Stimulated activated CD8-positive, alpha-beta memory T cell treated with anti-CD3 and anti-CD28 coated beads, Interleukin-15, amount 100 ng/mL, for 4 hours (primary cell): ENCODE results near the gene PSPH.

Source experiments
- DNase-seq, 2 donors: peaks; one replicate each; pipeline ENCODE4 v3.0.0-alpha.2; 2020; ENCODE audit warnings: low read depth in 2 of 2

Gene PSPH

DNA sequence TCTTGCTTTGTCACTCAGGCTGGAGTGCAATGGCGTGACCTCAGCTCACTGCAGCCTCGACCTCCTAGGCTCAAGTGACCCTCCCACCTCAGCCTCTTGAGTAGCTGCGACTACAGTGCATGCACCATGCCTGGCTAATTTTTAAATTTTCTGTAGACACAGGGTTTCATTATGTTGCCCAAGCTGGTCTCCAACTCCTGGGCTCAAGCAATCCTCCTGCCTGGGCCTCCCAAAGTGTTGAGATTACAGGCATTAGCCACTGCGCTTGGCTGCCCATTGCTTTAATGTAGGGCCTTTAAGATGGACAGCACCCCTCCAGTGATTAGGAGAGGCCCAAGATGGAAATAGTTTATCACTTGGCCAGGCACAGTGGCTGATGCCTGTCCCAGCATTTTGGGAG is 47.5 kb downstream of the PSPH start:
- DNase-seq, result no peak

DNA sequence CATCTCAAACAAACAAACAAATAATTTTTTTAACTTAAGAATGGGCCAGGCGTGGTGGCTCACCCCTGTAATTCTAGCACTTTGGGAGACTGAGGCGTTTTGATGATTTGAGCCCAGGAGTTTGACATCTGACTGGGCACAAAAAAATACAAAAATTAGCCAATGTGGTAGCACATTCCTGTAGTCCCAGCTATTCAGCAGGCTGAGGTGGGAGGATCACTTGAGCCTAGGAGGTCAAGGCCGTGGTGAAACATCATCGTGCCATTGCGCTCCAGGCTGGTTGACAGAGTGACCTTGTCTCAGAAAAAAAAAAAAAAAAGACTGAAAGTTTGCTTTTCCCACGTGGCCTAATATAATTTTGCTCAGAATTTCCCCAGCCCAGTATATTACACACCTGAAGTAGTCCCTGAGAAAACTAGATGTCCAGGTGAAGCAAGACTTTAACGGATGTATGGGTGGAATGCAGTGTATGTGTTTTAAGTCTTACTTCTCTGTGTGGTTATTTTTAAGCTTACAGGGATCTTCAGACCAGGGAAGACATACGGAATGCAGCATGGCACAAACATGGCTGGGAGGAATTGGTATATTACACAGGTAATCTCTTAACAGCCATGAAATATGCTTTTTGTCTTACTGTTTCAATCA is 54.3 kb downstream of the PSPH start:
- DNase-seq, result no peak

DNA sequence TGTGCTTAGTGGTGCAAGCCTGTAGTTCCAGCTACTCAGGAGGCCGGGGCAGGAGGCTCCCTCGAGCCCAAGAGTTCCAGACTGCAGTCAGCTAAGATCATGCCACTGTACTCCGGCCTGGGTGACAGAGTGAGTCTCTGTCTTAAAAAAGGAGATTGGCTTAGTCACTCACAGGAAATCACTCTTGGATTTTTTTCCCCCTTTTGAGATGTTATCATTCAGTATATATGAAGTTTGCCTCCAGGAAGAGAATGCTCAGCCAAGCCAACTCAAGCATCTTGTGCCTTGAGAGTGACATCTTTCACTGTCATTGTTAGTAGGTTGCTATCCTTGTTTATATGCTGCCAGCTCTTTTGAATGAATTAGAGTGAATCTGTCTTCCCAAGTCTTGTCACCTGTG is 58.9 kb downstream of the PSPH start:
- no peak for DNase-seq

DNA sequence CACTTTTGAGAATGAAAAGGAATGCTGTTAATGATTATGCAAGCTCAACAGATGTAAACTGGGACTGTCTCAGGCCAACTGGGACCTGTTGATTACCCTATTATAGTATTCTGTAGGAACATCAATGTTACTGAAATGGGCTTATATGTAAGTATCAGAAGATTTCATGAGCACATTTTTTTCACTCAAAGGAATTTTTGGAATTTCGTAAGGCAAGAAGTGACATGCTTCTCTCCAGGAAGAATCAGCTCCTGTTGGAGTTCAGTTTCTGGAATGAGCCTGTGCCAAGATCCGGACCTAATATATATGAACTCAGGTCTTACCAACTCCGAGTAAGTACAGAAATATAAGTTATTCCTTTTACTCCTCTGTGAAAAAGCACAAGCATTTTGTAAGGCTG is 67.7 kb downstream of the PSPH start:
- DNase-seq, result no peak

DNA sequence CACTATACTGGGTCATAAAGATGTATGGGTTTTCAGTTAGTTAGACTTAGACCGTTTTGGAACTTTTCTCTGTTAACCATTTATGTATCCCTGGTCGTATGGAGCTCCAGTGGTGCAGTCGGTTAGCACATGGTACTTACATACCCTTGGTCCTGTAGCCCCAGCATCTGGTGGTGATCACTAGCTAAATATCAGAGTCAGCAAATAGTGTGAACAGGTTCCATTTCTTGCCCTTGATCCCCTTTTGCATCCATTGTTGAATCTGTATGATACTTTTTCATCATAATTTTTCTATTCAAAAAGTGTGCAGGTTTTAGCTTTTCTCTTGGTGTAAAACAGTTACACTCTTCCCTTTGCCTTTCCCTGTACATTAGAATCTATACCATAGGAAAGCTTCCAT is 71.0 kb downstream of the PSPH start:
- DNase-seq, result no peak

DNA sequence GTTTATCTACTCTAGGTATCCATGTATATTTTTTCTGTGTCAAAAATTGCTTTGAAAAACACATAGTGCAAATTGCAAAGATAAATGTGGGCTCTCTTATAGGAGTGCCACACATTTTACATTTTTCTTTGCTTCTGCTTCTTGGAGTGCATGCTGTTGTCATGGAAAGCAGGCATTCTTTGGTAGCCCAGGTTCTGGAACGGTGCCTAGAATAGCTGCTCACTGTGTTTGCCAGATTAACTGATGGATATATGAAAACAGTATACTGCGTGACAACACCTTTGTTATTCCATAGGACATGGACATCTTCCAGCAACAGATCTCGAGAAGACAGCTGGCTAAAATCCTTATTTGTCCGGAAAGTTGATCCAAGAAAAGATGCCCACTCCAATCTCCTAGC is 73.4 kb downstream of the PSPH start:
- DNase-seq, result no peak

DNA sequence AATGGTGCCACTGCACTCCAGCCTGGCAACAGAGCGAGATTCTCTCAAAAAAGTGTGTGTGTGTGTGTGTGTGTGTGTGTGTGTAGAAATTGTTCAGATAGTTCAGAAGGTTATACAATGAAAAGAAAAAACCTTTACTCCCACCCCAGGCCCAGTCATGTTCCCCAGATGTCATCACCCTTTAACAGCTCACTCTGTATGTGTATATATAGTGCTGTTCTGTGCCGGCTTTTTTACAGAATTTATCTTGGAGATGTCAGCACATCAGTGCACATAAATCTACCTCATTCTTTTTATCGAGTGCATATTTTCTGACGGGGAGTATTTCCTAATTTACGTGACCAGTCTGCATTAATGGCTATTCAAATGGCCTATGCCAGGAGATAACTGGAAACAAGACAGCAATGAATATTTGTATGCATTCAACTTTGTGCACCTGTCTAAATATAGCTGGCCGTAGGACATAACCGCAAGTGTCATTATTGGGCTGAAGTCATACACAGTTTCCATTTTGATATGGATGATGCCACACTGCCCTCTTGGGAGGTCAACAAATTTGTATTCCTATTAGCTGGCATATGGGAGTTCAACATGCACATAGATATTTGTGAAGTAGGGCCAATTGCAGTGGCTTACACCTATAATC is 75.1 kb downstream of the PSPH start:
- no peak for DNase-seq

DNA sequence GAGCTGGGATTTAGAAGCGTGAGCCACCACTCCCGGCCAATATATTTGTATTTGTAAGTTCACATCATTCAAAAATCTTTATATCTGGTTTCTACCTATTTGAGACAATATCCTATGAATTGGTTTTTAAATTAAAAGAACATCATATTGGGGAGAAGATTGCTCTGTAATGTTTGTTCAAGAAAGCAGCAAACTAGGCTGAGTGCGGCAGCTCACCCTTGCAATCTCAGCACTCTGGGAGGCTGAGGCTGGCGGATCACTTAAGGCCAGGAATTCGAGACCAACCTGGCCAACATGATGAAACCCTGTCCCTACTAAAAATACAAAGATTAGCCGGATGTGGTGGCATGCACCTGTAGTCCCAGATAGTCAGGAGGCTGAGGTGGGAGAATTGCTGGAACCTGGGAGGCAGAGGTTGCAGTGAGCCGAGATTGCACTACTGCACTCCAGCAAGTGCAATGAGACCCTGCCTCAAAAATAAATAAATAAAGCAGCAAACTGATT is 77.4 kb downstream of the PSPH start:
- DNase-seq, result no peak

DNA sequence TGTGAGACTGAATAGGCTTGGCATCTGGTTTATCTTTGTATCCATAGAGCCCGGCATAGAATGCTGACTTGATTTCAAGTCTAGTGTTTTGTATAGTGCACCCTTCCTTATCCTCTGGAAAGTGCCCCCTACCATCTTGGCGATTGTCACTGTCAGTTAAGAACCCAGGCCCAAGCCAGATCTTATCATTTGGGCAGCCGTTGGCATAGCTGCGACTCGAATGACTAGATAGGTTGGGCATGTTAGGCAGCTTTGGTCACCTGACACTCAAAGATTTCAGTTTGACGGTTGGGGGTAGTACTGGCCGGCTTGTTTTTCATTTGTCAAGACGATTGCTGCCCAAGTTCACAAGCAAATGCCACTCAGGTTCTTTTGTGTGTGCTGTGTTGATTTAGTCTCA is 80.3 kb downstream of the PSPH start:
- no peak for DNase-seq

DNA sequence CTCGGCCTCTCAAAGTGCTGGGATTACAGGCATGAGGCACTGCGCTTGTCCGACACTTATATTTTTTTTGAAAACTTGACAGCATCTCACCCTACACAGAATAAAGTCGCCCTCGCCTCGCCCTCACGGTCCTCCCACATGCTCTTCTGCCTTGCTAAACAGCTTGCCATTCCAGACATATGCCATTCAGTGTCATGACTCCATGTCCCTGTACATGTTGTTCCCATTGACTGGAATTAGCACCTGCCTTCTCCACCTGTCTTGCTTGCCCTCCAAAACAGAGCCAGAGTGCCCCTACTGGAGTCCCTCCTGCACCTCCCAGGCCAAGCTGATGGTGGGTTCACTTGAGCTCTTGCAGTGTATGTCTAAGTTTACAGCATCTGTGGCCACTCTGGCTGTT is 80.7 kb downstream of the PSPH start:
- no peak for DNase-seq

DNA sequence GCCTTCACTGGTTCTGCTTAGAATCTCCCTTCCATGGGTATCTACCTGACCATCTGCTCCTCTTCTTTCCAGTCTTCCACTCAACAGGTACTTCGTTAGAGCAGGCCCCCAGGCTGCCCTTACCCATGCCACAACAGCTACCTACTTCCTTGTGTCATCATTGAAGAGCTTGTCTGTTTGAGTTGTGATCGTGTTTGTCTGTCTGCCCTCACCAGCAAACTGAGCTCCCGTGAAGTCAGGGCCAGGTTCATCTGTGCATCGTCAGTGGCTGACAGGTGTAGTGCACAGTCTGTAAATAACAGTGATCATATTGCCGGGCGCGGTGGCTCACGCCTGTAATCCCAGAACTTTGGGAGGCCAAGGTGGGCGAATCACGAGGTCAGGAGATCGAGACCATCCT is 81.9 kb downstream of the PSPH start:
- DNase-seq, result no peak

DNA sequence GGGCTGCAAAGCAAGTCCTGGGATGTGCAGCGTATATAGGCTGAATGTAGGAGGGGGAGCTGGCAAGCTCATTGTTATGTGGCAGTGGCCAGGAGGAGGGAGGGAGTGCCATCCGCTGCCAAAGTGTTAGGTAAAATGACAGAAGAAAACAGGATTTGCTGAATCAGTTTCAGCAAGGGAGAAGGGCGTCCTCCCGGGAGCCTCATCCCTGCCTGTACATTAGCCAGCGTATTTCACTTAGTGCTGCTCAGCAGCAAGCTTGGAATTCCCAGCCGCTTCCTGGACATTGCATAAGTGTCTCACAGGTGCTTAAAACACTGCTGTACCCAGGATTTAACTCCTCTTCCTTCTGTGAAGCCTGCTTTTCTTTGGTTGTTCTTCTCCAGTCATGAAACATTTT is 84.4 kb downstream of the PSPH start:
- DNase-seq, result no peak

DNA sequence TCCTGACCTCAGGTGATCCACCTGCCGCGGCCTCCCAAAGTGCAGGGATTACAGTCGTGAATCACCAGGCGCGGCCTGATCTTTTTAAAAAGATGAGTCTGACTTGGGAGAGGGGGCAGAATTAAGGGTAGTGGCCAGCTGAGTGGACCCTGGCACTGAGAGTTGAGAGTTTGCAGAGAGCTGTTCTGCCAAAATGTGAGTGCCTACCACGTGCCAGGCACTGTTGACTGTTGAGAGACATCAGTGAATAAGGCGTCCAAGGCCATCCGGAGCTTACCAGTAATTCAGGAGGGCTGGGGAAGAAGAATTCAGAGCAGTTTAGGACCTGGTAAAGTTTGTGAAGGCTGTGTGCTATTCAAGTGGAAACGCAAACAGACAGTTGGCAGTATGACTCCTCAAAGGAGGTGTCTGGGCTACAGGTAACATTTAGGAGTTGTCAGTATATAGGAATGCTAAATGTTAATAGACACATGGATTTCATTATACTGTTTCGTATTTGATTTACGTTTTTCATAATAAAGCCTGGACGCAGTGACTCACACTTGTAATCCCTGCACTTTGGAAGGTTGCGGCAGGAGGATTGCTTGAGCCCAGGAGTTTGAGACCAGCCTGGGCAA is 85.3 kb downstream of the PSPH start:
- no peak for DNase-seq

DNA sequence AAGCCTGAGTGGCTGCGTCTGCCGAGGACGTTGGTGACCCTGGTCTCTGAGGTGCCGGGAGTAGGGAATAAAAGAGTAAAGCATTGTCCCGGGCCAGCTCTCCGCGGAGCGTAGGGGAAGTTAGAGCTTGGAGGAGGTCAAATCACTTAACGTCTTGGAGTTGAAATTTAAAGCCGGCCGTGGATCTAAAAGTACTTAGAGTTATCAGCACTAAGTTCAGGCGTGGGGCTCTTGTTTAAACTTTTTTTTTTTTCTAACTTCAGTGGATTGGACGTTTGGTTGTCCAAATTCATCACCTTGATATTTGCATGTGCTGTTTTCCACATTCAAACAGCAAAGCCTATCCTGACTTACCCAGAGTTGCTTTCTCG is 86.2 kb downstream of the PSPH start:
- no peak for DNase-seq

DNA sequence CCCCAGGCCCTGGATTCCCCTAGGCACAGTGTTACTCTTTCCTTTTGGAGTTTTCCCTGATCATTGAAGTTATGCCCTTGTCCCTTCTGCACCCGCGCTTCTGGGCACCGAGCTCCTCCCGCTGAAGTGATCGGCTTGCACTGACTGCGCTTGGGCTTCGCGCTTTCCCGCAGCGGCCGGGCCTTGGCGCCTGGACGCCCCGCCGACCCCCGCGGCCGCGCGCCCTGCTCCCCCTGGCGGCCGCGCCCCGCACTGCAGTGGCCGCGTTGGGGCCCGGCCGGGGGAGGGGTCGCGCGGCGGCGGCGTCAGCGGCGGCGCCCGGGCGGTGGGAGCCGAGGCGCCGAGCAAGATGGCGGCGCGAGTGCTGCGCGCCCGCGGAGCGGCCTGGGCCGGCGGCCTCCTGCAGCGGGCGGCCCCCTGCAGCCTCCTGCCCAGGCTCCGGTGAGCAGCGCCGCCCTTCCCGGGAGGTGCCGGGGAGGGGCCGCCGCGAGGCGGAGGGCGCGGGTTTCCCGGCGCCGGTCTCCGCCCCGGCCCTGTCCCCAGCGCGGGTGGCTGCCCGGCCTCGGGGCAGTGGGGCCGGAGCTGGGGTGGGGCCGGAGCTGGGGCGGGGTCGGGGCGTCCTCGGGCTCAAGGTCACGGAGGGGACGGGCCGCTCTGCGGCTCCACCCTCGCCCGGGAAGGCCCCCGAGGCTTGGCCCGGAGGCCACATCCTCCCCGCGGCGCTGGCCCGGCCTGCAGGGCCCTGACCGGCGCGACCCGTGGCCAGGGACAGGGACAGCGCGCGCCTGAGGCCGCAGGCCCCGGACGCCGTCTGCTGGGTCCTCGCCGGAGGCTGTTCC is 86.8 kb downstream of the PSPH start, which contains the start of gene NIPSNAP2:
Gene NIPSNAP2, plus strand, starts transcription at position 325 of the 839 bp plus-strand sequence. Its CDS starts 25 bp downstream, at position 350.
- DNase-seq, result peak in 1 of 2 donors; percentile 39

DNA sequence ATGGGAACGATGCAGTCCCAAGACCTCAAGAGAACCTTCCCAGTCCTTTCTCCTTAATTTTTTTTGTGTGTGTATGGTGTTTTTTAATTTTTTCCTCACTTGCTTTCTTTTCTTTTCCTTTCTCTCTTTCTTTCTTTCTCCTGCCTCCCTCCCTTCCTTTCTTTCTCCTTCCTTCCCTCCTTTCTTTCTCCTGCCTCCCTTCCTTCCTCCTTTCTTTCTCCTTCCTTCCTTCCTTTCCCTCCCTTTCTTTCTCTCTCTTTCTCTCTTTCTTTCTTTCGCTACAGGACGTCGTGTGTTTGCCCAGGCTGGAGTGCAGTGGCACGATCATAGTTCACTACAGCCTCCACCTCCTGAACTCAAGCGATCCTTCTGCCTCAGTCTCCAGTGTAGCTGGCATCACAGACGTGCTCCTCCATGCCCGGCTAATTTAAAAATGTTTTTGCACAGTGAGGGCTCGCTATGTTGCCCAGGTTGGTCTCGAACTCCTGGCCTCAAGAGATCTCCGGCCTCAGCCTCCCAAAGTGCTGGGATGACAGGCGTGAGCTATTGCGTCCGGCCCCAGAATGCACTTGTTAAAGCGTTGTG is 87.6 kb downstream of the PSPH start:
- DNase-seq, result no peak

DNA sequence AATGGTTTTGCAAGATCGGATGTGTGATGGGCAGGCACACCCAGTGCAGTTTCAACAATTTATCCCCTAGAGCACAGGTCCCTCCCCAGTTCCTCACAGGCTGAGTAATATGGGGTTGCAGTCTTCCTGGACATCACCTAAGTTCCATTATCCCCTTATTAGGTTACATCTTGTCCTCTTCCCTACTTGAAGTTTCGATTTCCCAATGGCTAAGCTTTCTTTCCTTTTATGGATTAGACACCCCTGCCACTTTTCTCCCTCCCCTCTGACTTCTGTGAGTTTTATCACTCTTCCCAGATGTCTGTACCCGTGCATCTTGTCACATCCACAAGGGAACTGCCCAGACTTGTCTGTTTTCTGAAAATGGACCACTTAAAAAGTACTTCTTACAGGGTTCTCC is 89.2 kb downstream of the PSPH start:
- no peak for DNase-seq
